Common myeloid progenitor, CD34-positive (primary cell): Measurements from ENCODE around the gene THRB.
A peak's percentile ranks its signal among the peaks of the same experiment; 100 is the strongest.

Experiments used
- CTCF ChIA-PET: fragments of 350-600 bp; sonication (Branson Sonifier 250); formaldehyde crosslinking; loops from one replicate; lab custom pipeline; 2021; ENCODE audit warnings: antibody characterized with exemption; lab: Charles Lee
- POLR2A ChIA-PET: fragments of 350-600 bp; sonication (Branson Sonifier 250); formaldehyde crosslinking; loops from one replicate; lab custom pipeline; 2021; ENCODE audit warnings: antibody characterized with exemption; lab: Charles Lee
- DNase-seq, 3 donors: peaks; one replicate each; pipeline versions ENCODE4 v3.0.0 to v3.0.0-alpha.2; 2013
- H3K27ac ChIP-seq, 2 experiments: 1 replicate in 1 of 2; 2 replicates in 1 of 2; pipeline ENCODE4 v1.7.0; 2013; ENCODE audit warnings: inconsistent platforms in 2 of 2, low read length in 2 of 2, mild to moderate bottlenecking in 2 of 2, low read depth in 1 of 2, moderate library complexity in 1 of 2; ENCODE audit not compliant: severe bottlenecking in 2 of 2, insufficient read depth in 1 of 2, poor library complexity in 1 of 2
- H3K27me3 ChIP-seq, 5 experiments: replicated peaks in 2 of 5; 1 replicate in 3 of 5; 2 replicates in 2 of 5; pipeline versions ENCODE4 v1.6.1 to v1.7.0; 2013; ENCODE audit warnings: low read length in 4 of 5, mild to moderate bottlenecking in 2 of 5, moderate library complexity in 2 of 5, inconsistent platforms in 1 of 5; ENCODE audit not compliant: insufficient read depth in 5 of 5, control insufficient read depth in 4 of 5
- H3K36me3 ChIP-seq, 4 experiments: 1 replicate in 2 of 4; 2 replicates in 2 of 4; pipeline versions ENCODE4 v1.6.1 to v1.7.0; 2013; ENCODE audit warnings: low read length in 3 of 4, control low read depth in 1 of 4, mild to moderate bottlenecking in 1 of 4; ENCODE audit not compliant: control insufficient read depth in 4 of 4, insufficient read depth in 4 of 4
- H3K4me1 ChIP-seq, 4 experiments: 1 replicate in 3 of 4; 2 replicates in 1 of 4; pipeline versions ENCODE4 v1.6.1 to v1.7.1; 2013; ENCODE audit warnings: low read length in 3 of 4, mild to moderate bottlenecking in 3 of 4, control low read depth in 1 of 4, inconsistent platforms in 1 of 4, moderate library complexity in 1 of 4; ENCODE audit not compliant: control insufficient read depth in 4 of 4, insufficient read depth in 4 of 4; ENCODE audit errors: control extremely low read depth in 1 of 4
- H3K4me3 ChIP-seq, 7 experiments: 1 replicate in 4 of 7; 2 replicates in 3 of 7; pipeline versions ENCODE4 v1.5.1 to v1.7.0; 2013; ENCODE audit warnings: mild to moderate bottlenecking in 7 of 7, low read length in 6 of 7, moderate library complexity in 6 of 7, inconsistent platforms in 2 of 7, low read depth in 2 of 7, control low read depth in 1 of 7; ENCODE audit not compliant: insufficient read depth in 4 of 7, control insufficient read depth in 1 of 7; ENCODE audit errors: extremely low read depth in 1 of 7
- H3K9me3 ChIP-seq, 5 experiments: 1 replicate in 4 of 5; 2 replicates in 1 of 5; pipeline versions ENCODE4 v1.6.1 to v1.7.1; 2013; ENCODE audit warnings: low read length in 4 of 5, mild to moderate bottlenecking in 2 of 5, inconsistent platforms in 1 of 5, low read depth in 1 of 5, moderate library complexity in 1 of 5; ENCODE audit not compliant: control insufficient read depth in 4 of 5, insufficient read depth in 2 of 5; ENCODE audit errors: control extremely low read depth in 1 of 5
- WGBS: methylation state at CpG from one replicate; pipeline ENCODE4 v1.1.5; 2013; ENCODE audit not compliant: insufficient coverage; 5-methylcytosine and 5-hydroxymethylcytosine counted together

THRB gene

DNA sequence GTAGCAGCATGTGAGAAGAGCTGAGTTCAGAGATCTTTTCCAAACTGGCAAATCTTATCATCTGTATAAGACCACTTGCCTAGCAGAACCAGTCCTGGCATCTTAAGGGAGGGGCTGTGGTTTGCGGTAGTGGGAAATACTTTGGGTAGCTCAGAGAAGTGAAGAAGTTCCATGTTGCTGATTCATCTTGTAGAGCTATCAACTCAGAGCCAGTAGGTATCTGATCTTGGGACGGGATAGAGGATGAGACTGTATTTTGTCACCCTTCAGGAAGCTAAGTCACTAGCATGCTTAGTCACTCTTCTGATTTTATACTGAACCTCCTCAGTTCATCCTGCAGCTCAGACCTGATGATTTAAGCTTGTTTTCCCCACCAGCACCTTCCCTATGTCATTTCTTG is 338.2 kb downstream of the THRB start:
- Histone ChIP-seq H3K27me3 (peaks cover 0 to 3% (median 2%) of the 10 kb centered on the region in 5 experiments), H3K4me3 (no peak overlapping the region), H3K27ac (no peak overlapping the region), H3K36me3 (no peaks in the 10 kb centered on the region), H3K4me1 (peaks cover 0 to 17% (median 6%) of the 10 kb centered on the region in 4 experiments), H3K9me3 (no peaks in the 10 kb centered on the region)
- ChIA-PET CTCF (interaction anchor here (0.9 kb wide), 1 partner anchor 29 kb away, joined by 3 read pairs; no protein-coding TSS in a partner anchor), POLR2A (no interaction called here)
- 63% methylated on average over 1 of the region's 2 CpGs for WGBS
- DNase-seq: peak; percentile 34 to 63 (median 56)

DNA sequence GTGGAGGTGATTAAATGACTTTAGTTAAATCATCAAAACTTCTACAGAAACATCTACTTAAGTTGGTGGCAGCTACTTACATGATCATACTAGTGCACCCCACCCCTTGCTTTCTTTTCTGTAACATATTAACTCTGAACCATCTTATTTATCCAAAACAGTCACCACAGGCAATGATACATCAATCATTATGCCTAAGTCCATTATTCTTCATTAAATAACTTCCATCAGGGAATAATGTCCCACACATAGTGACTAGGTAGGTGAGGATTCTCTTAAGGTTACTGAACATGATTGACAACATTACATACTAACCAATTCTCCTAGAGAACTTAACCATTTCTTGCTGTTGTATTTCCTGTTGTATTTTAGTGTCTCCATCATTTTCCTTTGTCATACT is 339.4 kb downstream of the THRB start:
- H3K36me3 ChIP-seq: no peaks in the 10 kb centered on the region
- CTCF ChIA-PET: no interaction called here

DNA sequence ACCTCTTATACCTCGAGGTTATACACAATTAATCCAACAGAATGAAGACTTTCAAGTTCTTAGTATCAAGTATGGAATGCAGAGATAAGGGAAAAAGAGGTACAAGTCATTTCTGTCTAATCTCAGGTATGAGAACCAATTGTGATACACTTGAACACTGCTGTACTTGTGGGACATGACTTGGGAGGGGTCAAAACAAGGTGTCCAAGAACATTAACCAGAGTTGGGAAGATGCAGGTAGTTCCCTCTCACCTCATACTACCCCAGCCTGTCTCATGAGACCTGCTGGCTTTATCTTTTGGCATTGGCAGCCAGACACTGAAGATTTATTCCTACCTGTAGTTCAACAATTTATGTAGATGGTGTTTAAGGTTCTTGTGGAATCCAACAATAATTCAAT is 339.9 kb downstream of the THRB start:
- H3K4me3 ChIP-seq: no peak overlapping the region
- H3K36me3 ChIP-seq: no peaks in the 10 kb centered on the region
- H3K4me1 ChIP-seq: peaks cover 0 to 17% (median 6%) of the 10 kb centered on the region in 4 experiments
- no peak for DNase-seq
- H3K27me3 ChIP-seq: peaks cover 0 to 5% (median 2%) of the 10 kb centered on the region in 5 experiments
- no peaks in the 10 kb centered on the region for H3K9me3 ChIP-seq
- H3K27ac ChIP-seq: no peak overlapping the region
- ChIA-PET CTCF (no interaction called here), POLR2A (no interaction called here)
- WGBS: no CpG with 5 or more reads among the region's 1 CpG

More for the DNA sequence above, 339.4 kb downstream of the THRB start:
- Histone ChIP-seq H3K27me3 (peaks cover 0 to 5% (median 2%) of the 10 kb centered on the region in 5 experiments), H3K27ac (no peak overlapping the region), H3K4me3 (no peak overlapping the region), H3K4me1 (peaks cover 0 to 17% (median 6%) of the 10 kb centered on the region in 4 experiments), H3K9me3 (no peaks in the 10 kb centered on the region)
- POLR2A ChIA-PET: no interaction called here
- no peak for DNase-seq

DNA sequence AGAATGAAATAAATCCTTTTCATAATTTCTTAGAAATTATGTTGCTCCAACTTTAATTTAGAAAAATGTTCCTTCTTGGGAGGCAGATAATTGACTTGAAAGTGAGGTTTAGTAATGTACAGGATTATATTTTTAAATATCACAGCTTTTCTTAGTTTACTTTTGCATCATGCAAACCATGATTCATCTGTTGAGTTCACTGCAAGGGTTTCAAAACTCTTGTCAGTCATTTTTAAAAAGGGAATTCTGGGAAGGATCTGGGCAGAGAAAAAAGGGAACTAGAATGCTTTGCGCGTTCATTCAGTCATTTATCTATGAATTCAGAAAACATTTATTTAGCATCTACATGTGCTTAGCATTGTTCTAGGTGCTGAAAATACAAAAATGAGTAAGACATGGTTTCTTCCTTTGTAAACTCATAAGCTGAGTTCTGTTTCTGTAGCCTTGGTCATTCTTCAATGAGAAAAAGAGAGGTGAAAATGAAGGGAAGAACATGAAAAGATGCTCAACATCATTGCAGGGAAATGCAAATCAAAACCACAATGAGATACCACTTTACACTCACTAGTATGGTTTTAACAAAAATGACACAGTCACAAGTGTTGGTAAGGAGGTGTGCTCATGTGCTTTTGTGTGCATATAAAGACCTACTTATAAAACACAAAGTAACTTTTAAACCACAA is 340.5 kb downstream of the THRB start:
- no peak for DNase-seq
- ChIA-PET CTCF (interaction anchor here (1.3 kb wide), 2 partner anchors 32 to 37 kb away, joined by 3 to 4 read pairs; no protein-coding TSS in a partner anchor), POLR2A (no interaction called here)
- H3K36me3 ChIP-seq: no peaks in the 10 kb centered on the region
- WGBS: no CpG with 5 or more reads among the region's 2 CpGs
- H3K27me3 ChIP-seq: peaks cover 0 to 5% (median 2%) of the 10 kb centered on the region in 5 experiments
- no peak overlapping the region for H3K27ac ChIP-seq
- H3K9me3 ChIP-seq: no peaks in the 10 kb centered on the region
- H3K4me1 ChIP-seq: peaks cover 0 to 16% (median 6%) of the 10 kb centered on the region in 4 experiments
- H3K4me3 ChIP-seq: no peak overlapping the region

DNA sequence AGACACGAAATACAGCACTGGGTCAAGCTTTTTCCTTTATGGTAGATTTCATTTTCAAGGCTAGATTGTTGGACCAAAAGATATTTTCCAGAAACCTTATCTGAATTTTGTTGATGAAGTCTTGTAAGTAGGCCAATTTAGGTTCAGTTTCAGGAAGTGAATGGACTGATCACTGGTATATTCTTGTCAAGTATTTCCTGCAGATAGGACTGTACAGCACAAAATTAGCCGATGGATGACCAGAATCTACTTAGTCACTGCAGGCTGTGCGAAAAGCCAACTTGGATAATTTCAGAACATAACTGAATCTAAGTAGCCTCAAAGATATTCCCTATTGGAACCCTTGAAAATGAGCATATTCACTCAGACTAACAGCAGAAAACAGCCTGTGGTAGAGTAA is 343.1 kb downstream of the THRB start:
- Histone ChIP-seq H3K27me3 (peaks cover 0 to 5% (median 2%) of the 10 kb centered on the region in 5 experiments), H3K4me3 (peak overlapping the region in 1 of 7 experiments; percentile 4), H3K9me3 (no peaks in the 10 kb centered on the region), H3K4me1 (peaks cover 0 to 10% (median 2%) of the 10 kb centered on the region in 4 experiments), H3K27ac (no peak overlapping the region), H3K36me3 (no peaks in the 10 kb centered on the region)
- 26% methylated on average over 3 of the region's 3 CpGs for WGBS
- peak; percentile 8 to 52 (median 41) for DNase-seq
- CTCF ChIA-PET: interaction anchor here (1.1 kb wide), 1 partner anchor 34 kb away, joined by 3 read pairs; no protein-coding TSS in a partner anchor
- POLR2A ChIA-PET: no interaction called here

DNA sequence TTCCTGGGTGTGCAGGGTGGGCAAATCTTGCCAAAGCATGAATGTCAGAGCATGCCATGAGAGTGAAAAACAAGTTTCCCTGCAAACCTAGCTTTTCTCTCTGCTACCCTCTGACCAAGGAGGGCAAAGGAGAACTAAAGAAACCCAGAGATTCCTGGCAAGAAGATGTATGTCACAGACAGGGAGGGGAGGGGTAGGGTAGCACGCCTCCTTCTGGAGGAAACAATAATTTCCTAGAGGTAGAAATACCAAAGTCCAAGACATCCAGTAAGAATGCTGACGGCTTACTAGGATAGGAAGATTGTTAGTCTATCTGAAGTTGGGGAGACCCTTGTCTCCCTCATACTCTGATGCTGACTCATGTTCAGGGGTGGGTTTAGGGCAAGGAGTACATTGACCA is 345.6 kb downstream of the THRB start:
- 83% methylated on average over 2 of the region's 2 CpGs for WGBS
- Histone ChIP-seq H3K9me3 (no peaks in the 10 kb centered on the region), H3K27ac (no peak overlapping the region), H3K27me3 (peaks cover 0 to 1% (median 0%) of the 10 kb centered on the region in 5 experiments), H3K4me1 (peaks cover 0 to 10% (median 2%) of the 10 kb centered on the region in 4 experiments), H3K4me3 (no peak overlapping the region), H3K36me3 (no peaks in the 10 kb centered on the region)
- DNase-seq: no peak
- CTCF ChIA-PET: interaction anchor here (1.2 to 3.2 kb wide), 2 partner anchors 10 to 82 kb away, joined by 3 to 13 read pairs; no protein-coding TSS in a partner anchor
- POLR2A ChIA-PET: no interaction called here
